Fibroblast of mammary gland (primary cell): ENCODE data around the gene KRABD2.

ENCODE experiments used
- DNase-seq: peaks from one replicate; pipeline ENCODE4 v3.0.0-alpha.2; 2010; ENCODE audit warnings: low read depth
- H3K4me3 ChIP-seq: 2 replicates; pipeline ENCODE4 v1.5.1; 2011; ENCODE audit warnings: low read depth, mild to moderate bottlenecking, low read length, moderate library complexity; ENCODE audit not compliant: control insufficient read depth
- TF ChIP-seq, protein P1 (sequence below): conservative IDR thresholded peaks from 2 replicates; pipeline ENCODE4 v1.5.1; 2011; ENCODE audit warnings: low read depth, low read length, inconsistent platforms; ENCODE audit not compliant: control insufficient read depth, insufficient read depth

KRABD2 gene

DNA sequence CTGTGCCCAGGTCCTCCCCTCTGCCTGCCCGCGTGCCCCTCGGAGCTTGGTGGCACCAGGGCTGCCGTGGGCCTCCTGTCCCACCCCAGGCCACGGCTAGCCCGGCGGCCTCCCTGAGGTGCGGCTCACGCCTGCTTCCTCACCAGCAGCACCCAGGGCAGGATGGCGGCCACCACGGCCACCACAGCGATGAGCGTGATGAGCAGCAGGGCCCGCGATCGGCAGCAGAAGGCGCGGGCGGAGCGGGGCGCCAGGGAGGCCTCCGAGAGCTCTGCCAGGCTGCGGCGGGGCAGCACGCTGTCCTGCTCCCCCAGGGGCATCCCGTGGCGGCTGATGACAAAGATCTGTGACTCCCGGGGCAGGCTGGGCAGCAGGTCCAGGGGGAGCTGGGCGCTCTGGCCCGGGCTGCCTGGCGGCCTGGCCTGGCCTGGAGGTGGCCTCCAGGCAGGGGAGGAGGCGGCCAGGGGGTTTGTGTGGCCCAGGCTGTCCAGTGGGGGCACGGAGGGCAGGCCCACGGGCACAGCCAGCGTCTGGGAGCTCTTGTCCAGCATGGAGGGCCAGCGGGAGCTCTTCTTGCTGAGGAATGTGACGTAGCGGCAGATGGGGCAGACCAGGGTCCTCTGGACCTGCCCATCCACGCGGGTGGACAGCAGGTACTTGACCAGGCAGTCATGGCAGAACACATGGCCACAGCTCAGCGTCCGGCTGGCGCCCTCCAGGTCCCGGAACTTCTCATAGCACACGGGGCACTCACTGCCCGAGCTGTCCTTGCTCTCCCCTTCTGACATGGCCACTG is 16.4 kb upstream of the KRABD2 start:
- no peak overlapping the region for H3K4me3 ChIP-seq
- DNase-seq = no peak
- TF ChIP-seq, protein P1, sequence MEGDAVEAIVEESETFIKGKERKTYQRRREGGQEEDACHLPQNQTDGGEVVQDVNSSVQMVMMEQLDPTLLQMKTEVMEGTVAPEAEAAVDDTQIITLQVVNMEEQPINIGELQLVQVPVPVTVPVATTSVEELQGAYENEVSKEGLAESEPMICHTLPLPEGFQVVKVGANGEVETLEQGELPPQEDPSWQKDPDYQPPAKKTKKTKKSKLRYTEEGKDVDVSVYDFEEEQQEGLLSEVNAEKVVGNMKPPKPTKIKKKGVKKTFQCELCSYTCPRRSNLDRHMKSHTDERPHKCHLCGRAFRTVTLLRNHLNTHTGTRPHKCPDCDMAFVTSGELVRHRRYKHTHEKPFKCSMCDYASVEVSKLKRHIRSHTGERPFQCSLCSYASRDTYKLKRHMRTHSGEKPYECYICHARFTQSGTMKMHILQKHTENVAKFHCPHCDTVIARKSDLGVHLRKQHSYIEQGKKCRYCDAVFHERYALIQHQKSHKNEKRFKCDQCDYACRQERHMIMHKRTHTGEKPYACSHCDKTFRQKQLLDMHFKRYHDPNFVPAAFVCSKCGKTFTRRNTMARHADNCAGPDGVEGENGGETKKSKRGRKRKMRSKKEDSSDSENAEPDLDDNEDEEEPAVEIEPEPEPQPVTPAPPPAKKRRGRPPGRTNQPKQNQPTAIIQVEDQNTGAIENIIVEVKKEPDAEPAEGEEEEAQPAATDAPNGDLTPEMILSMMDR = no peak

- no peak overlapping the region for H3K4me3 ChIP-seq
- no peak for DNase-seq
- TF ChIP-seq, protein P1 = no peak
These were observed 15.8 kb upstream of the KRABD2 start for GRCh38 chr17:8392274-8392673.

- no peak for DNase-seq
- H3K4me3 ChIP-seq = no peak overlapping the region
- TF ChIP-seq, protein P1 = no peak
These were observed 15.2 kb upstream of the KRABD2 start for GRCh38 chr17:8391711-8392110.

GRCh38 chr17:8387914-8388651 is 11.6 kb upstream of the KRABD2 start:
- TF ChIP-seq, protein P1 = no peak
- no peak for DNase-seq
- H3K4me3 ChIP-seq = no peak overlapping the region

- no peak overlapping the region for H3K4me3 ChIP-seq
- DNase-seq = no peak
- TF ChIP-seq, protein P1 = no peak
These were observed 10.3 kb upstream of the KRABD2 start for GRCh38 chr17:8386841-8387240.

GRCh38 chr17:8384801-8385378 is 8.4 kb upstream of the KRABD2 start:
- TF ChIP-seq, protein P1 = no peak
- peak; percentile 86 for DNase-seq
- no peak overlapping the region for H3K4me3 ChIP-seq
